GM12878 (cell line): Measurements from ENCODE around the gene CD164. TPM values are rescaled to one million over a fixed set of nuclear protein-coding genes. Genes with fewer than 3 reads are reported as not detected.

Source experiments
- CBFB ChIP-seq: IDR thresholded peaks from 2 replicates; pipeline ENCODE4 v1.6.1; 2016; ENCODE audit warnings: antibody characterized with exemption, low read depth
- CBX3 ChIP-seq: fragments of 200-600 bp; sonication (generic); IDR thresholded peaks from 2 replicates; pipeline ENCODE4 v1.6.1; 2016; ENCODE audit warnings: low read depth, borderline replicate concordance
- CEBPZ ChIP-seq: fragments of 150-350 bp; IDR thresholded peaks from 2 replicates; pipeline ENCODE4 v1.6.1; 2016; ENCODE audit warnings: low read depth, low read length
- E2F8 ChIP-seq: fragments of 450-650 bp; IDR thresholded peaks from 2 replicates; pipeline ENCODE4 v1.6.1; 2018; ENCODE audit warnings: mild to moderate bottlenecking, low read depth, moderate library complexity; ENCODE audit not compliant: partially characterized antibody
- EED ChIP-seq: sonication (generic); IDR thresholded peaks from 2 replicates; pipeline ENCODE4 v1.6.1; 2016; ENCODE audit warnings: antibody characterized with exemption, low read depth
- MYC ChIP-seq: IDR thresholded peaks from 2 replicates; pipeline ENCODE4 v1.6.1; 2011; ENCODE audit warnings: mild to moderate bottlenecking, low read length, moderate library complexity, inconsistent platforms; ENCODE audit not compliant: insufficient read depth, insufficient replicate concordance, insufficient read length, severe bottlenecking
- NR2C1 ChIP-seq: fragments of 450-650 bp; IDR thresholded peaks from 2 replicates; pipeline ENCODE4 v1.6.1; 2017; ENCODE audit warnings: antibody characterized with exemption, mild to moderate bottlenecking, moderate library complexity
- PKNOX1 ChIP-seq: fragments of 450-650 bp; IDR thresholded peaks from 2 replicates; pipeline ENCODE4 v1.6.1; 2016; ENCODE audit warnings: mild to moderate bottlenecking
- RUNX3 ChIP-seq: IDR thresholded peaks from 2 replicates; pipeline ENCODE4 v1.6.1; 2012; ENCODE audit warnings: low read length, inconsistent platforms
- ZNF24 ChIP-seq: fragments of 450-650 bp; IDR thresholded peaks from 2 replicates; pipeline ENCODE4 v1.6.1; 2017; ENCODE audit warnings: antibody characterized with exemption, mild to moderate bottlenecking
- polyA plus RNA-seq, 11 experiments: library from polyadenylated mRNA; depleted of rRNA in 4 of 11; unstranded in 6 of 11; stranded (reverse) in 5 of 11; fragments of >200 nt; fragmentation: Nextera tagmentation in 4 of 11; fragmentation: Illumina TruSeq in 1 of 11; extraction: Ambion mirVana in 4 of 11; extraction: Trizol in 1 of 11; gene quantifications; 1 replicate in 1 of 11; 2 replicates in 10 of 11; pipeline versions ENCODE4 v1.2.1 to v1.2.3, GENCODE V29; 2011 to 2016; ENCODE audit warnings: inconsistent platforms in 2 of 11, missing spikeins in 2 of 11, low read depth in 1 of 11
- total RNA-seq, 4 experiments: library from RNA; depleted of rRNA in 3 of 4; stranded (reverse); fragments of >200 nt in 3 of 4; fragmentation: Illumina TruSeq in 1 of 4; extraction: Trizol in 1 of 4; gene quantifications; 2 replicates each; pipeline versions ENCODE4 v1.2.1 to v1.2.3, GENCODE V29; 2013 to 2021

CD164 gene
- total and polyA plus RNA-seq, 10 of the 15 experiments (the other 5 are each of a cell fraction or from before 2014, with no cell fraction given): 145 to 447 (median 211) TPM

GRCh38 chr6:109322825-109323224, 59.4 kb downstream of the CD164 start (continued):
- TF ChIP-seq E2F8 (no peak), MYC (no peak), RUNX3 (peak; percentile 27; the same call in 1 of the 2 replicates), PKNOX1 (peak; percentile 29; the same call in 1 of the 2 replicates), ZNF24 (no peak), CEBPZ (no peak), CBX3 (no peak), EED (no peak), NR2C1 (no peak), CBFB (no peak)
